HG02870 (cell line): ENCODE results near the gene MFAP3L.

Experiments used
- ATAC-seq: cut with Tn5 transposase; IDR thresholded peaks from one replicate; pipeline ENCODE4 v1.9.1; 2021; ENCODE audit warnings: mild to moderate bottlenecking, moderate library complexity; ENCODE audit not compliant: unreplicated experiment

Gene MFAP3L

DNA sequence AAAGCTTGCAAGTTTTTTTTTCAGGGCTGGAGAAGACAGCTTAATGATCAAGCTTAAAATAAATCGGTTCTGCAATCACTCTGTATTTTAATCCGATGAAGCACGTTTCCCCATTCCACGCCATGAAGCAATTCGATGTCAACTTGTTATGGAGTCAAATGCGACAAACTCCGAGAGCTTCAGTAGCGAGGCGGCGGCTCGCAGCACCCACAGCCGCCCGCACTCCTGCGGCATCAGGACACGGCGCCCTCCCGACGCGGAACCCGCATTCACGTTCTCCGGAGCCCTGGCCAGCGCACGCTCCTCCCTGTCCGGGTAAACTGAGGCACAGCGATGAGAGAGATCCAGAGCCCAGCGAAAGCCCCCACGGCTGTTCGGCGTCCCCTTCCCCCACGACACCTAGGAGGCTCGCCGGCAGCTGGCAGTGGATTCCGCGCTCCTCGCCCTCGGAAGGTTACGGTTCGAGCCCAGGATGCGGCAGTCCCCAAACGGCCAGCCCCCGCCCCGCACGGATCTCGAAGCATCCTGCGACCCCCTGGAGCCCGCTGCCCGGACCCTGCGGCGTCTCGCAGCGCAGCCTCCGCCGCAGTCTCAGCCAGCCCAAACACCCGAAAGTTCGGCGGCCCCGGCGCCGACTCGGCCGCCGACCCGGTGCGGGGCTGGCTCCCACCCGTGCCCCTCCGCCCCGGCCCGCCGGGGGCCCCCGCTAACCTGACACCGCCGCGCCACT, 507 bp downstream of the MFAP3L start:
- ATAC-seq, result no peak

DNA sequence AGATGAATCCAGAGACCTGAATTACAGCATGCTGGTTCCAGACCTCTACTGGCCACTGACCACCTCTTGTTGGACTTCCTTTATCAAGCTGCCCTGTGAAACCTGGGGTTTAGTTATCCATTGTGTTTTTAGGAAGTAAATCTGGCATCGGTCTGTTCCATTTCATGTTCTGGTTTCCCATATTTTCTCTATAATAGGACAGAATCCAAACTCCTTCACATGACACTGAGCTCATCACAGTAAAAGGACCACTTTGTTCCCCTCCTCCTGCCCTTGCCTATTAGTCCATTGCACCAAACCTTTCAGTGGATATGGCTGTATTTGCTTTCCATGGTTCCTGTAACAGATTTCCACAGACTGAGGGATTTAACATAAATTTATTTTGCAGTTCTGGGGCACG, 4.0 kb downstream of the MFAP3L start:
- ATAC-seq, result no peak

DNA sequence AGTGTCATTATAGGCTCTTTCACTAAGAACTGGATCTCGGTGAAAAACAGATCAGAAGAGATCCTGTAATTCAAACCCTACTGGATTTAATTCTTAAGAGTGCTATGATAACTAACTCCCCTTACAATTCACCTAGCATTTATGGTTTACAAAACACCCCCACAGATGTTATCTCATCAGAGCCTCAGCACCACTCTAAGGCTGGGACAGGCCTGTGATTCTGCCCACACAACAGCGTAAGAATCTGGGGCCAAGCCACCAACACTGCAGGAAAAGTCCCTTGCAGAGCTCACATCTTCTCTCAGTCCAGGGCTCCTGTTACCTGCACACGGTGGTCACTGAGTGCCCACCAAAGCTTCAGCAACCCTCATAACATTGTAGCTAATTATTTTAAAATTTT, 8.9 kb downstream of the MFAP3L start:
- no peak for ATAC-seq

DNA sequence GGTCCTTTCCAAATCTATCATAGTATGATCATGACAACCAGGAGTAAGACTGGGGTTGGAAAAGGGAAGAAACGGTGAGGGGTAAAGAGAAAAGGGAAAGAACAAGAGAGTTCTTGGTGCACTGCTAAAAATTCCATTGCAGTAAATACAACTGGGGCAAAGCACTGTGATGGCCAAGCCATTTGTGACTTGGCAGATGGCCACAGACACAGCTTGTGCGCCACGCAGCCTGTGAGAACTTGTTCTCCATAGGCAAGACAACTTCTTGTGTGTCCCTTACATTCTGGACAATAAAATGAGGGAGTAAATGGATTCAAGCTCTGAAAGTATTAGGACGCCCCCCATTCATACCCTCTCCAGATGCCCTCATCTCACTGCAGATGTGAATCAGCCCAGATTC, 10.9 kb downstream of the MFAP3L start:
- no peak for ATAC-seq

DNA sequence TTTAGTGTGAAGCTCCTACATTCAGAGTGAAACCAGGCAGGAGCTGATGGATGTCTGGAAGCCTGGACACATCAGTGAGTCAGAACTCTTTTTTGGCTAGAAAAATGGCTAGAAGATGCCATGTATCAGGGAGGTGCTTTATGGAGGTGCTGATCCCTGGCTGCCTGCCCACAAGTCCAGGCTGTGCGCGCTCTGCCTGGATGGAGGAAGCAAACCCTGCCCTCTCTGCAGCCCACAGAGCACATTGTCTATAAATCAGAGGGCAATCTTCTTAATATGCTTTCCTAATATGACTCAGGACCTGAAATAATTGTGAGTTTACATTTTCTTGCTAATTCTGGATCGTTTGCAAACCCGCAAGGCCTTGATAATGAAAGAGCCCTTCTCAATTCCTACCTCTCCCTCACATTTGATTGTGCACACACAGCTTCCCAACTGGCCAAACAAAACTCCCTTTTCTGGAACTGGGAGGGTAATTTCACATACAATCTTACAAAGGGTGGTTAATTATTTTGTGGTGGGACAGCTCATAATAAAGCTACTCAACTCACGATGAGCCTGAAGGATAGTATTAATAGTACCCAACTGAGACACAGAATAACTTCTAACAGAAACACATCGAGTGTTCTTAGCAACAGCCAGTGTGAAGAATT, 11.7 kb downstream of the MFAP3L start:
- ATAC-seq, result no peak

DNA sequence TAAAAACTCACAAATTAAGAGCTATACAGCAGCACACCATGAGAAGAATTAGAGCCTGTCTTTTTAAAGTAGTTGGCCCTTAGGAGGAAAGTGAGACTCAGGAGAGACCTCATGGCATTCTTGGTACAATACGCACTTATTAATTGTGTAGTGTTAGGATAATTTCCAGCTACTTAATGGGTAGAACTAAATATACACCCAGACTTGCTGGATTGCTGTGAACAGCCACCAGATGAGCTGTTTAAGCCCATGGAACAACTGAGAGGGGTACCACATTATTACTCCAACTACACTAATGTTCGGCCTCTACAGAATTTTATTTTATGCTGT, 13.6 kb downstream of the MFAP3L start:
- no peak for ATAC-seq

DNA sequence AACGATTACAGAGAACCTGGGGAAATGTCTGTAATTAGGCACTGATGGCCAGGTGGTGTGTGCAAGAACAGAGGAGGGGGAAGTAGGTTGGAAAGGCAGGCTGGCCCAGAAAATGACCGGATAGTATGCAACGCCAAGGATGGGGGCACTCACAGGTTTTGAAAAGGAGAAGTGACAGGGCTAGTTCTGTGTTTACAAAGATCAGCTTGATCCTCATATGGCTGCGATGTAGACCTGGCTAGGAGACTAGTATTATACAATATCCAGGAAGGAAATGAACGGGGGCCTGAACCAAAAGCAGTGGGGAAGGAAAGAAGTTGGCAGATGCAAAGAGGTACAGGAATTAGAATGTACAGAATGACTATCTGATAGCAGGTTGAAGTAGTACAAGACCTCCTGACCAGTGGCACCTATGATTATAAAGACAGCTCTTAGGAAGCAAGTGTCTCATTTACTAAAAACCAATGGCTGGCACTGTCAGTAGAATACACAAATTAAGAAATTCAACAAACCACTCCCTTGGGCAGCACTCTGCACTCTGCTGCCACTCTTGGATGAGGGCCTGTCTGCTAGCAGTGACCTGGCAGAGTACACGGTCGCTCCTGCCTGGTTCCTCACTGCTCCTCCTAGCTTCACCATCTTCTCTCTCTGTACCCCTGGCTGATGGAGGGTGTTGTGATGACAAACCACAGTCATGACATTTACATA, 14.1 kb downstream of the MFAP3L start:
- no peak for ATAC-seq

DNA sequence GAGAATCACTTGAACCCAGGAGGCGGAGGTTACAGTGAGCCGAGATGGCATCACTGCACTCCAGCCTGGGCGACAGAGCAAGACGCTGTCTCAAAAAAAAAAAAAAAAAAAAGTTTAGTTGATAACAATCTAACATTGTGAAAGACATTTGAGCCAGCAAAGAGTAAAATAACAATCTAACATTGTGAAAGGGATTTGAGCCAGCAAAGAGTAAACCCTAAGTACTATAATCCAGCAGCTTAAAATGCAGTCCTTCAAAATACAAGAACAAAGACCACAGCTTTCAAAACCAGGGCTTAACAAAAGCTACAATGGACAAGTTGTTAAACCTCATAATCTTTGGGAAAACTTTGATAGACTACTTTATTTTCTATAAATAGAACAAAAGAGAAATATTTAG, 16.9 kb downstream of the MFAP3L start:
- no peak for ATAC-seq

DNA sequence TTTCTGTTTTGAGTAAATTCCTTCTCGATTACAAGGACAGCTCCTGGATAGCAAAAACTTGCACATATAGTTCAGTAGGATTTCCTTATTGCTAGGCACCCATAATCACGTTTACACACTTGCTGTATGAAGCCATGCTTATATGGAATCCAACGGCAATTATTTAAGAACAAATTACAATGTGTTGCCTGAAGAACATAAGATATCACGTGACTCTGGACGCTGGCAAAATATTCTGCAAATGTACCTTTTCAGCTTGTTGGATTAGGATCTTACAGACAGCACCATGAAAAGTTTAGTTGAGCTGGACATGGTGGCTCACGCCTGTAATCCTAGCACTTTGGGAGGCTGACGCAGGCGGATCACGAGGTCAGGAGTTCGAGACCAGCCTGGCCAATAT, 17.4 kb downstream of the MFAP3L start:
- no peak for ATAC-seq

DNA sequence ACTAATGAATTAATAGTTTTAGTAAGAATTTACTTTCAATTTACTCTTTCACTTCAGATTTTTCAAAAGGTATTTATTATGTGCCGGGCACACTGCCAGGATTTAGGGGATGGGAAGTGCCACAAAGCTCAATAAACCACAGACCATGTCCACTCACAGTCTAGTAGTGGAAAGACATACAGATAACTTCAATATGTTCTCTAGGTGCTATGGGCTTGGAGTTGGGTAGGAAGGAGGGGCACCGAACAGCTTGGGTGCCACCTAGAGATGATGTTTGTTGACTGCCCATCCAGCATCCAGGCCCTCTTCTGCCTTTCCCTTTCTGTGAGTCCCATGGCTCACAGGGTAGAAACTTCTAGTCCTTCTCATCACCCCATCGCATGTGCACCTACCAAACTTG, 17.8 kb downstream of the MFAP3L start:
- ATAC-seq, result no peak

DNA sequence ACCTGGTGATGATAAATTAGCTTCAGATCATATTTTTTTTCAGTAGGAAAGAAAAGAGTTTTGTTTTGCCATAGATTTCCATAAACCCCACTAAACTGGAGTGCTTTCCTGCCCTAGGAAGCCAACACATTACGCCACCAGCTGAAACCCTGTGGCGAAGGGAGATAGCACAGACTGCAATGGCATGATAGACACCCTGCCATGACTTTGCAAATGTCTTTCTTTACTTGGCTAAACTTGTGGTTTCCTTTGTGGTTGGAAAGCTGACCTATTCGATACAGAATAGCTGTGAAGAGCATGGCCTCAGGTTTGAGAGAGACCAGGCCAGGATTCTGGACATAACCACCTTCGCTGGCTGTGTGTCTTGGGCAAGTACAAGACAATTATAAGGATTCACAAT, 19.1 kb downstream of the MFAP3L start:
- no peak for ATAC-seq

DNA sequence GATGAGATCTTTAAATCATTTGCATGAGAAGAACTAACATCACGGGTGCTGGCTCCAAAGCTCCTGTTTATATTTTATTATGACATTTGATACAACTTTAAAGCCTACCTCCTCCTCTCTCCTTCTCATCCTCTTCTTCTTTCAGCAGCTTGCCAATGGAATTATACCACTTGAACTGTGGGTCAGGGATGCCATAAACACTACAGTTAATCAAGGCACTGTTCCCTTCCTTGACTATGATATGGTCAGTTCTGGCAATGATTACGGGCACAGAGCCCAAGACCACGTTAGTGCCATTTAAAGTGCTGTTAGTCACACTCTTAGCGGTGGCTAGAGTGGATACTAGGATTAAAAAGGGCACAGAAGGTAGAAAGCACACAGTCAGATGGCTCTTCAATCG, 20.7 kb downstream of the MFAP3L start:
- no peak for ATAC-seq

DNA sequence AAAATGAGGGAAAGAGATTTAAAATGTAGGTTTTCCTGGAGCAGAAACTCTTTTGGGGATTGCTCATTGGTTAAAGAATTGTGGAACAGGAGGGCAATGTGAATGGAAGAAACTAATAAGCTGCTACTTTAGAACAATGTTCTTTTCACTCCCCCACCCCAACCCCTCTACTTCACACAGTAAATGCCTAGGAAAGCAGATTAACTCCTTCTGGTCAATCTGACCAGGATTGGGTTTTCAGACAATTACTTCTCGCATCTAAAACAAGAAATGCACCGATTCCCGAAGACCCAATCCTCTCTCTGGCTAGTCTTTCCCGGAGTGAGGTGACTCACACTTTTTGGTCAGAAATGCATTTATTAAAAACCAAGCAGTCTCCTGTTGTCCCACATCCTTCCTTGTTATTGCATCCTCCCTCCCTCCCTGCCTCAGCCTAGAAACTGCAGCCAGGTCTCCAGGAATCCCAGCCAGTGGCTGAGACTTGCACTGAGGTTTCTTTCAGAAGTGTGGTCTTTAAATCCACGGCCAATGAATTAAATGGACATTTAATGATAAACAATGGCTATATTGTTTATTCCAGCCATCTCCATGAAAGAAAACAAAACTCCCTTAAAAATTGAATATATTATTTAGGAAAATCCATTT, 21.4 kb downstream of the MFAP3L start:
- ATAC-seq, result no peak

DNA sequence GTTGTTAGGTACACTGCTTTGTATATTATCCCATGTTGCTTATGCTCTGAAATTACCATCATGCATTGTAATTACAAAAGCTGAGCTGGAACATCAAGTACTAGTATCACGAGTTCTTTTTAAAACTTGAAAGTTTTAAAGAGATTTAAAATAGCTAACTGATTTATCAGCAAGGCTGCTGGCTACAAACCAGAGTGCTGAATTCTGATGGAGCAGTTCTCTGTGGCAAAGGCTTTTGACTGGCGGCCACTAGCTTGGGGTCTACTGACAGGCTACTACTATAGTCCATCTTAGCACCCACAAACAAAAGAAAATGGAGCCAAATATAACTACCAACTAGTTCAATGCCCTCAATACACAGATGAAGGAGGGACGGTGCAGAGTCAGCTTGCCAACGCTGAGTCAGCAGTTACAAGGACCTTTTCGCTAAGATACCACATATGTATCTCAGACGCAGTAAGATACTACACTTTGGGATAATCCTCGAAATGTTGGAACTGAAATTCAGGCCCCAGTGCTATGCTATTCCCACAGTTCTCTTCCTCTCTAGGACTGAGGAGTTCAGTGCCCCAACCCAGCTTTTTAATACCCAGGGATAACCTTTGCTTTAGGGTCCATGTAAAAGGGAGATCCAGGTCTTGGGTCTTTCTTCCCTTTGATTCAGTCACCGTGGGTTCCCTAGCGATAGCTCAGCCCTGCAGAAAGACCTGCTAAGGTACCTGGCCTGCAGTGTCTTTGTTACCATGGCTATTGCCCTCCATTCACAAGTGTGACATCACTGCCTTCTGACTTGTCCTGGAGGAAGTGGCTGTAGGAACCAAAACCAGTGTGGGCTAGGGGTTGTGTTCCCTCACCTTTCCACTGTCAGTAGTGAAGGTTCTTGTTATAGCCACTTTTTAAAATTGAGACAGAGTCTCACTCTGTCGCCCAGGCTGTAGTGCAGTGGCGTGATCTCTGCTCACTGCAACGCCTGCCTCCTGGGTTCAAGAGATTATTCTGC, 22.8 kb downstream of the MFAP3L start:
- peak; percentile 56 for ATAC-seq

DNA sequence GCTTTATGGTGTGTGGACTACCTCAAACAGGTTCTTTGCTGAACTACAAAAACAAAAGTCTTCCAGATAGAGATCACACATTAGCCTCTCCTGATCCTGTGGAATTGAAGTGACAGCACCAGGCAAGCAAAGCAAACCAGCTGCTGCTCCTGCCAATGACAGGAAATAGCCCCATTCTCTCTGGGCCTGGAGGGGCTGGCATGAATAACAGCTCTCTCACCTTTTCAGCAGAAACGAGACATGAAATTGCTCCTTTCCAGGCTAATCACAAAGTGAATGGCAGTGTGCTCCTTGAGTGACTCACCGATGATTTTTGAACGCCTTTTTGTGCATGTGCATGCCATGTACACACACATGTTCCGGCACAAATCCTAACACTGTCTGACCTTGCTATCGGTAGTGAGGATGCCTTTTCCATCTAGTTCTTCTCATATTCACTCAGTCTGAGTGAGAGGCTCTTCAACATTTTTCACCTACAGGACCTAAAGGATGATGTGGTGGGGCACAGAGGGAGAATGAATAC, 24.4 kb downstream of the MFAP3L start:
- no peak for ATAC-seq

DNA sequence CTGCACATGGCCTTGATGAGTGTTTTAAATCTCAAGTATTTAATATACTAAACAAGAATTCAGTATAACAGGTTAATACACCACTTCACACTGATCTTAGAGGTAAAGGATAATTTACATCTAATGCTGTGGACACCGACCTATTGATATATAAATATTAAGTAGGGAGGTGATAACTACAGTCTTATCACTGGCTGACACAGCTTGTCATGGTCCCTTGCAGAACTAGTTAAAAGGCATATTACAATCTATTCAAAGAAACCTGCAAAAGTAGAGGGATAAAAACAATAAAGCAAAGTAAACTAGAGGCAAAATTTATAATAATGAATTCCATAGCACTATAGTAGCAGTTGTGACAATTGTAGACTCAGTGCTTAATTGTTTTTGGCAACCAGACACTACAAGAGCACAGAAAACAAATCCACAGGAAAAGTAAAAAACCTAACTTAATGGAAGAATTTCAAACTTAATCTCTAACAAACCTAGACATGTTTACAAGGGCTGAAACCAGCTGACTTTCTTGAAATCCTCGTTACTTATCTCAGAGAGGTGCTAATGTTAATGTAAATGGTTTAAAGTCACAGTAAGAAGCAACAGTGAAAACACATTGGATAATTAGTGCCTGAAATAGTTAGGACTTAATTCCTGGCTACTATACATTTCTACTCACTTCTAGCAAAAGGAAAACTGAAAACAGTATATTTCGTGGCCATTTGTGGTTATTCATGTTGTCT, 25.0 kb downstream of the MFAP3L start:
- ATAC-seq, result no peak

DNA sequence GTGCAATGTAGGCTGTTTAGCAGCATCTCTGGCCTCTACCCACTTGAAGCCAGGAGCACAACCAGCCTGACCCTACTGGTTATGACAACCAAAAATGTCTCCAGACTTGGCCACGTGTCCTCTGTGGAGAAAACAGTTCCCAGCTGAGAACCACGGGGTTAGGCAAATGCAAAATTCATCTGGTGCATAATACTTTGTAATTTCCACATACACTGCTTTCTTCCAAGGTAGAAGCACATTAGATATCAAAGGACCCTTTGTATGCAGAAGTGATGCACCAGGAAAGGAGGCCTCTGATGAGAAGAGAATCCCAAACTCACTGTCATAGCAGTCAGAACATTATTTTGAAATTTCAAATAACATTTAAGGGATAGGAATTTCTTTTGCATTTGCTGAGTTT, 26.3 kb downstream of the MFAP3L start:
- no peak for ATAC-seq

DNA sequence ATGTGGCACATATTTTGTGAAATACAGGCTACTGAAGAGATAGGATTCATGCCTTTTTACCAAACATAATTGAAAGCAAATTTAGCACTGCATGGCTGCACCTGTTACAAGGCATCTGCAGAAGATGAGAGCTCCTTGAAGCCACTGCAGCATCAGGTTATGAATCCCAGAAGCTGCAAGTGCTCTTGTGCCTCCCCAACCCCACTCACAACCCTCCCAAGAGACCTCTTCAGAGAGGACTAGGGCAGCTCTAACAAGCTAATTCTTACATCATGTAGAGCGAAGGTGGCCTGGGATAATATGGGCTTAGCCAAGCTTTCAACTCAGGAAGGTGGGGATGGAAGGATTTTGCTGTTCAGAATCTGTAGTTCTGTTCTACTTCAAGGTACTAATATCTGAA, 27.2 kb downstream of the MFAP3L start:
- no peak for ATAC-seq

DNA sequence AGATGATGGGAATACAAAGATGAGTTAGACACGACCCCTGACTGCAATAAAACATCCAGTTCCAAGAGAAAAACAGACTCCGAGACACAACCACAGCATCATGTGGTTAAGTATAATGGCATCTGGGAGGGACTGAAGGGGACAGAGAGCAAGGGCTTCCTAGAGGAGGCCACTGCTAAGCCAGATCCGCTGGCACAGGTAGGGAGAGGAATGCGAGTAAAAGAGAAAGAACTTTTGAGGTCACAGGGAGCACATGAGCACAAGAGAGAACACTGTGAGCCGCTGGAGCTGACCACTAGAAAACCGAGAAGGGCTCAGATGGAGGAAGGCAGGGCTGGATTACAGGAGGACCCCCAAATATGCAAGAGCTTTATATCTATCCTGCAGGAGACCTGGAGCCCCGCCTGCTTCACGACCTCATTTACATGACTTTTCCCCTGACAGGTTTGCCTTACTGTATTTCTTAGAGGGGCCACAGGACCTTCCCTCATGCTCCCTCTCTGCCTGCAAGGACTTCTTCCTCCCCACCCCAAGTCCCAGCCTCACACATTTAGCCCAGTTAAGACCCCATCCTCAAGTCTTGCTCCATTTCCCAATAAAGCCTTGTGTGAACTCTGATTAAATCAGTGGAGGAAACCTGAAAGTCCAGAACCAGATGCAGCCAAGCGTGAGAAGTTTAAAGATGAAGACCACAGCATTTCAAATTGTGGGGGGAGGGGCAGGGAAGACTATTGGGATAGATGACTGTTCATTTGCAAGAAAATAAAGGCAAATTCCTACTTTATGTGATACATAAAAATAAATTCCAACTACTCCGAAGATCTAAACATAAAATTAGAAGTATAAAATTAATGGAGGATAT, 29.6 kb downstream of the MFAP3L start:
- ATAC-seq, result no peak
